WTC11 (cell line): ENCODE data around the gene SLC22A25. TPM values are rescaled to one million over a fixed set of nuclear protein-coding genes. Genes with fewer than 3 reads are reported as not detected.
A peak's percentile ranks its signal among the peaks of the same experiment; 100 is the strongest.

Source experiments
- ATAC-seq: fragments of 200-7000 bp; cut with Tn5 transposase; 2 replicates; pipeline ENCODE4 v1.10.0; 2021; ENCODE audit warnings: mild to moderate bottlenecking, moderate library complexity
- CTCF ChIA-PET: fragments of 300-600 bp; sonication (Branson Sonifier 250); formaldehyde crosslinking; loops from one replicate; lab custom pipeline; 2021; ENCODE audit warnings: antibody characterized with exemption; lab: Charles Lee
- POLR2A ChIA-PET: fragments of 350-600 bp; sonication (Branson Sonifier 250); formaldehyde crosslinking; loops from one replicate; lab custom pipeline; 2021; ENCODE audit warnings: antibody characterized with exemption; lab: Charles Lee
- DNase-seq: peaks from one replicate; pipeline ENCODE4 v3.0.0; 2021; ENCODE audit warnings: low spot score
- H3K27ac Mint-ChIP-seq: 2 replicates; pipeline ENCODE4 v1.8.0; 2021; ENCODE audit warnings: mixed read lengths
- H3K27me3 Mint-ChIP-seq: 2 replicates; pipeline ENCODE4 v1.8.0; 2021; ENCODE audit warnings: low read depth, mild to moderate bottlenecking, moderate library complexity, mixed read lengths
- H3K36me3 Mint-ChIP-seq: 2 replicates; pipeline ENCODE4 v1.8.0; 2021; ENCODE audit warnings: mixed read lengths
- H3K4me1 Mint-ChIP-seq: 2 replicates; pipeline ENCODE4 v1.8.0; 2022; ENCODE audit warnings: mixed read lengths
- H3K4me3 Mint-ChIP-seq: 2 replicates; pipeline ENCODE4 v1.8.0; 2021; ENCODE audit warnings: mild to moderate bottlenecking, moderate library complexity, mixed read lengths
- H3K9me3 Mint-ChIP-seq: 2 replicates; pipeline ENCODE4 v1.8.0; 2021; ENCODE audit warnings: mixed read lengths
- ARID4B ChIP-seq: sonication (generic); formaldehyde crosslinking; IDR thresholded peaks from 2 replicates; pipeline ENCODE4 v1.8.0; 2023; ENCODE audit warnings: missing genetic modification reagents, mild to moderate bottlenecking, borderline replicate concordance
- ATF1 ChIP-seq: sonication (generic); formaldehyde crosslinking; IDR thresholded peaks from 2 replicates; pipeline ENCODE4 v1.8.1; 2023; ENCODE audit warnings: mild to moderate bottlenecking, moderate library complexity, missing genetic modification reagents
- GABPB1 ChIP-seq: sonication (generic); formaldehyde crosslinking; IDR thresholded peaks from 2 replicates; pipeline ENCODE4 v1.8.1; 2023; ENCODE audit warnings: mild to moderate bottlenecking, missing genetic modification reagents
- HMGXB4 ChIP-seq: sonication (generic); formaldehyde crosslinking; IDR thresholded peaks from 2 replicates; pipeline ENCODE4 v1.8.1; 2023; ENCODE audit warnings: mild to moderate bottlenecking, moderate library complexity, missing genetic modification reagents
- RORB ChIP-seq: fragments of 250-450 bp; sonication (Bioruptor Pico); IDR thresholded peaks from 2 replicates; pipeline ENCODE4 v1.9.0; 2021; ENCODE audit warnings: mild to moderate bottlenecking
- STAT6 ChIP-seq: sonication (generic); formaldehyde crosslinking; conservative IDR thresholded peaks from 2 replicates; pipeline ENCODE4 v1.8.1; 2023; ENCODE audit warnings: mild to moderate bottlenecking, low read depth, missing genetic modification reagents, moderate library complexity
- TCF7 ChIP-seq: sonication (generic); formaldehyde crosslinking; IDR thresholded peaks from 2 replicates; pipeline ENCODE4 v1.8.0; 2022; ENCODE audit warnings: mild to moderate bottlenecking, low read depth, missing genetic modification reagents, moderate library complexity
- USF1 ChIP-seq: sonication (generic); formaldehyde crosslinking; IDR thresholded peaks from 2 replicates; pipeline ENCODE4 v1.8.0; 2022; ENCODE audit warnings: mild to moderate bottlenecking, missing genetic modification reagents
- ZNF281 ChIP-seq: sonication (generic); formaldehyde crosslinking; IDR thresholded peaks from 2 replicates; pipeline ENCODE4 v1.8.0; 2023; ENCODE audit warnings: mild to moderate bottlenecking, missing genetic modification reagents
- total RNA-seq: library from RNA; stranded (reverse); gene quantifications from 3 replicates; pipeline ENCODE4 v1.2.3, GENCODE V29; 2021

SLC22A25 gene
- total RNA-seq, 1 experiment from 2014 or later = not detected

GRCh38 chr11:63273685-63274084, 30.3 kb upstream of the SLC22A25 start (continued):
- TF ChIP-seq TCF7 (CRISPR knock-in tag) = no peak

- Mint-ChIP-seq H3K27ac (no peak overlapping the region), H3K36me3 (no peaks in the 10 kb centered on the region), H3K4me3 (no peak overlapping the region), H3K4me1 (0 out of 2 replicates have a peak, but pooled peaks cover 4% of the 10 kb centered on the region), H3K27me3 (peaks cover 52% of the 10 kb centered on the region), H3K9me3 (no peaks in the 10 kb centered on the region)
- no peak for TF ChIP-seq USF1 (CRISPR knock-in tag)
- no peak for TF ChIP-seq HMGXB4 (CRISPR knock-in tag)
- no peak for TF ChIP-seq ARID4B (CRISPR knock-in tag)
- TF ChIP-seq ZNF281 (CRISPR knock-in tag) = no peak
- no peak for TF ChIP-seq ATF1 (CRISPR knock-in tag)
- no peak for TF ChIP-seq RORB (CRISPR knock-in tag)
- ChIA-PET POLR2A (no interaction called here), CTCF (interaction anchor here (1.6 kb wide), 1 partner anchor 227 kb away, joined by 6 read pairs; no protein-coding TSS in a partner anchor)
- no peak for ATAC-seq
- no peak for DNase-seq
Measured at GRCh38 chr11:63262547-63262946, 19.1 kb upstream of the SLC22A25 start.

- no peaks in the 10 kb centered on the region for H3K4me1 Mint-ChIP-seq
Measured at GRCh38 chr11:63251312-63251711, 7.9 kb upstream of the SLC22A25 start.

More at GRCh38 chr11:63251312-63251711, 7.9 kb upstream of the SLC22A25 start:
- Mint-ChIP-seq H3K4me3 (no peak overlapping the region), H3K27me3 (peaks cover 40% of the 10 kb centered on the region), H3K27ac (no peak overlapping the region), H3K36me3 (no peaks in the 10 kb centered on the region), H3K9me3 (peaks cover 4% of the 10 kb centered on the region)
- DNase-seq (no peak), ATAC-seq (no peak)
- CTCF ChIA-PET = no interaction called here
- POLR2A ChIA-PET = no interaction called here
- TF ChIP-seq GABPB1 (CRISPR knock-in tag) (peak; percentile 95), STAT6 (CRISPR knock-in tag) (no peak)
